ENCODE data around the gene PRCC.

- TF ChIP-seq, protein P1, sequence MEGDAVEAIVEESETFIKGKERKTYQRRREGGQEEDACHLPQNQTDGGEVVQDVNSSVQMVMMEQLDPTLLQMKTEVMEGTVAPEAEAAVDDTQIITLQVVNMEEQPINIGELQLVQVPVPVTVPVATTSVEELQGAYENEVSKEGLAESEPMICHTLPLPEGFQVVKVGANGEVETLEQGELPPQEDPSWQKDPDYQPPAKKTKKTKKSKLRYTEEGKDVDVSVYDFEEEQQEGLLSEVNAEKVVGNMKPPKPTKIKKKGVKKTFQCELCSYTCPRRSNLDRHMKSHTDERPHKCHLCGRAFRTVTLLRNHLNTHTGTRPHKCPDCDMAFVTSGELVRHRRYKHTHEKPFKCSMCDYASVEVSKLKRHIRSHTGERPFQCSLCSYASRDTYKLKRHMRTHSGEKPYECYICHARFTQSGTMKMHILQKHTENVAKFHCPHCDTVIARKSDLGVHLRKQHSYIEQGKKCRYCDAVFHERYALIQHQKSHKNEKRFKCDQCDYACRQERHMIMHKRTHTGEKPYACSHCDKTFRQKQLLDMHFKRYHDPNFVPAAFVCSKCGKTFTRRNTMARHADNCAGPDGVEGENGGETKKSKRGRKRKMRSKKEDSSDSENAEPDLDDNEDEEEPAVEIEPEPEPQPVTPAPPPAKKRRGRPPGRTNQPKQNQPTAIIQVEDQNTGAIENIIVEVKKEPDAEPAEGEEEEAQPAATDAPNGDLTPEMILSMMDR (IDR thresholded peaks at IDR 0.05): no peak
- TF ChIP-seq POLR2A (IDR thresholded peaks at IDR 0.05): no peak
These were observed 80.5 kb downstream of the PRCC start for GRCh38 chr1:156847591-156848460.
